ENCODE data around the gene CACUL1.

CACUL1 gene

GRCh38 chr10:118712930-118713634, 41.7 kb downstream of the CACUL1 start:
- Histone ChIP-seq H3K36me3 (ENCODE audit: control insufficient read depth in 2 of 2, insufficient read depth in 2 of 2, low read length in 2 of 2) (peaks cover 0 to 3% of the 10 kb centered on the region in 2 donors), H3K4me3 (ENCODE audit: low read length in 2 of 2) (no peak overlapping the region), H3K27ac (ENCODE audit: low read length) (no peak overlapping the region), H3K27me3 (ENCODE audit: control insufficient read depth in 1 of 2, insufficient read depth in 2 of 2, low read length in 2 of 2) (no peaks in the 10 kb centered on the region), H3K9ac (ENCODE audit: low read length in 2 of 2) (no peak overlapping the region), H3K9me3 (ENCODE audit: control insufficient read depth in 2 of 2, low read length in 2 of 2) (no peaks in the 10 kb centered on the region), H3K4me1 (ENCODE audit: control insufficient read depth, insufficient read depth, low read length) (no peaks in the 10 kb centered on the region)

GRCh38 chr10:118712080-118712479, 42.7 kb downstream of the CACUL1 start:
- no peak overlapping the region for H3K4me3 ChIP-seq (ENCODE audit: low read length in 2 of 2)
- H3K27ac ChIP-seq (ENCODE audit: low read length): peak overlapping the region; percentile 11
- no peaks in the 10 kb centered on the region for H3K9me3 ChIP-seq (ENCODE audit: control insufficient read depth in 2 of 2, low read length in 2 of 2)
- H3K9ac ChIP-seq (ENCODE audit: low read length in 2 of 2): no peak overlapping the region
- H3K4me1 ChIP-seq (ENCODE audit: control insufficient read depth, insufficient read depth, low read length): no peaks in the 10 kb centered on the region
- H3K36me3 ChIP-seq (ENCODE audit: control insufficient read depth in 2 of 2, insufficient read depth in 2 of 2, low read length in 2 of 2): peaks cover 0 to 3% of the 10 kb centered on the region in 2 donors
- H3K27me3 ChIP-seq (ENCODE audit: control insufficient read depth in 1 of 2, insufficient read depth in 2 of 2, low read length in 2 of 2): no peaks in the 10 kb centered on the region

GRCh38 chr10:118710487-118710886, 44.3 kb downstream of the CACUL1 start:
- H3K4me1 ChIP-seq (ENCODE audit: control insufficient read depth, insufficient read depth, low read length): no peaks in the 10 kb centered on the region
- H3K27ac ChIP-seq (ENCODE audit: low read length): no peak overlapping the region
- H3K9ac ChIP-seq (ENCODE audit: low read length in 2 of 2): no peak overlapping the region

GRCh38 chr10:118708571-118708970, 46.2 kb downstream of the CACUL1 start:
- Histone ChIP-seq H3K9me3 (ENCODE audit: control insufficient read depth in 2 of 2, low read length in 2 of 2) (no peaks in the 10 kb centered on the region), H3K4me3 (ENCODE audit: low read length in 2 of 2) (no peak overlapping the region), H3K27ac (ENCODE audit: low read length) (no peak overlapping the region), H3K36me3 (ENCODE audit: control insufficient read depth in 2 of 2, insufficient read depth in 2 of 2, low read length in 2 of 2) (peaks cover 0 to 3% of the 10 kb centered on the region in 2 donors), H3K4me1 (ENCODE audit: control insufficient read depth, insufficient read depth, low read length) (no peaks in the 10 kb centered on the region), H3K27me3 (ENCODE audit: control insufficient read depth in 1 of 2, insufficient read depth in 2 of 2, low read length in 2 of 2) (no peaks in the 10 kb centered on the region), H3K9ac (ENCODE audit: low read length in 2 of 2) (no peak overlapping the region)

More at GRCh38 chr10:118710487-118710886, 44.3 kb downstream of the CACUL1 start:
- Histone ChIP-seq H3K9me3 (ENCODE audit: control insufficient read depth in 2 of 2, low read length in 2 of 2) (no peaks in the 10 kb centered on the region), H3K27me3 (ENCODE audit: control insufficient read depth in 1 of 2, insufficient read depth in 2 of 2, low read length in 2 of 2) (no peaks in the 10 kb centered on the region), H3K36me3 (ENCODE audit: control insufficient read depth in 2 of 2, insufficient read depth in 2 of 2, low read length in 2 of 2) (peaks cover 0 to 3% of the 10 kb centered on the region in 2 donors), H3K4me3 (ENCODE audit: low read length in 2 of 2) (no peak overlapping the region)

- Histone ChIP-seq H3K27ac (ENCODE audit: low read length) (no peak overlapping the region), H3K27me3 (ENCODE audit: control insufficient read depth in 1 of 2, insufficient read depth in 2 of 2, low read length in 2 of 2) (no peaks in the 10 kb centered on the region), H3K36me3 (ENCODE audit: control insufficient read depth in 2 of 2, insufficient read depth in 2 of 2, low read length in 2 of 2) (peaks cover 0 to 3% of the 10 kb centered on the region in 2 donors), H3K4me3 (ENCODE audit: low read length in 2 of 2) (no peak overlapping the region), H3K9me3 (ENCODE audit: control insufficient read depth in 2 of 2, low read length in 2 of 2) (no peaks in the 10 kb centered on the region), H3K9ac (ENCODE audit: low read length in 2 of 2) (no peak overlapping the region), H3K4me1 (ENCODE audit: control insufficient read depth, insufficient read depth, low read length) (no peaks in the 10 kb centered on the region)
Measured at GRCh38 chr10:118704711-118705110, 50.1 kb downstream of the CACUL1 start.

DNA sequence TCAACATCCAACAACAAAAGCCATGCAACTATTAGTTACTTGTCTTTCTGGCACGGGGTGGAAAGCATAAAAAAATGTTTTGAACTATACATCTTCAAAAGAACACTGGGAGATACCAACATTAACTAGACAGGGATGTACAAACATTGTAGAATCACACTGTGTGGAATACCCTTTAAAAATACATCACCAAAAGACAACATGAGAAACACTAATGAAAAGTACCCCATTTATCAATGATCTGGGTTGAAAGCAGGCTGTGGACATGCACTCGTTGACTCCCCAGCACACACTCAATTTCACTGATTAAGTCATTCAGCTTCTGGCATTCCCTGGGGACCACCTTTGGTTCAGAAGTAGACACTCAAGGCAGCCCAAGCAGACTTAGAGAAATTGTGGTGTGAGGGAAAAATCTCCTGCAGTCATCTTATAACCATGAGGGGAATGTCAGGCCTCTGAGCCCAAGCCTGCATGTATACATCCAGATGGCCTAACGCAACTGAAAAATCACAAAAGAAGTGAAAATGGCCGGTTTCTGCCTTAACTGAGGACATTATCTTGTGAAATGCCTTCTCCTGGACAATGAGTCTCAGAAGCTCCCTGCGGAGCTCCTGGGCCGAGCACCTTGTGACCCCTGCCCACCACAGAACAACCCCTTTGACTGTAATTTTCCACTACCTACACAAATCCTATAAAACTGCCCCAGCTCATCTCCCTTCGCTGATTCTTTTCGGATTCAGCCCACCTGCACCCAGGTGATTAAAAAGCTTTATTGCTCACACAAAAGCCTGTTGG, 53.0 kb downstream of the CACUL1 start:
- peaks cover 0 to 3% of the 10 kb centered on the region in 2 donors for H3K36me3 ChIP-seq (ENCODE audit: control insufficient read depth in 2 of 2, insufficient read depth in 2 of 2, low read length in 2 of 2)
- H3K9me3 ChIP-seq (ENCODE audit: control insufficient read depth in 2 of 2, low read length in 2 of 2): no peaks in the 10 kb centered on the region
- H3K9ac ChIP-seq (ENCODE audit: low read length in 2 of 2): no peak overlapping the region

GRCh38 chr10:118698421-118698820, 56.3 kb downstream of the CACUL1 start:
- Histone ChIP-seq H3K9ac (ENCODE audit: low read length in 2 of 2) (no peak overlapping the region), H3K4me1 (ENCODE audit: control insufficient read depth, insufficient read depth, low read length) (peaks cover 3% of the 10 kb centered on the region), H3K27ac (ENCODE audit: low read length) (no peak overlapping the region), H3K9me3 (ENCODE audit: control insufficient read depth in 2 of 2, low read length in 2 of 2) (no peaks in the 10 kb centered on the region), H3K4me3 (ENCODE audit: low read length in 2 of 2) (no peak overlapping the region), H3K36me3 (ENCODE audit: control insufficient read depth in 2 of 2, insufficient read depth in 2 of 2, low read length in 2 of 2) (peaks cover 0 to 3% of the 10 kb centered on the region in 2 donors), H3K27me3 (ENCODE audit: control insufficient read depth in 1 of 2, insufficient read depth in 2 of 2, low read length in 2 of 2) (no peaks in the 10 kb centered on the region)

More for the DNA sequence above, 53.0 kb downstream of the CACUL1 start:
- no peaks in the 10 kb centered on the region for H3K4me1 ChIP-seq (ENCODE audit: control insufficient read depth, insufficient read depth, low read length)
- H3K27me3 ChIP-seq (ENCODE audit: control insufficient read depth in 1 of 2, insufficient read depth in 2 of 2, low read length in 2 of 2): no peaks in the 10 kb centered on the region
- H3K4me3 ChIP-seq (ENCODE audit: low read length in 2 of 2): no peak overlapping the region
- no peak overlapping the region for H3K27ac ChIP-seq (ENCODE audit: low read length)

DNA sequence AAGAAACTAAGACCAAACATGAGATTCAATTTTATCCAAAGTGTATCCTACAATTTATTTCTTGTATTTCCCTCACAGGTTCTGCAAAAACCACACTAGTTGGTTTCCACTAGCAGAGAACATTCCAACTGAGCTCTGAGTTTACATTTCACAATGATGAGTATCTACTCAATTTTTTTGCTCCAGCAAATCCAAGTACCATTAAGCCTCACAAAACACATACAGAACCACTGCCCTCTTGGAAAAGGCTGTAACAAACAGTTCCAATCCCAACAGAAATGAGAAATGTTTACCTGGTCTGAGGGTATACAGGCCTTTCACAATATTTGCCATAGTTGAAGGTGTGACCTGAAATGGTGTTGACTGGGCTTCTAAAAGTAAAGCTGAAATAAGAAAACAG, 59.9 kb downstream of the CACUL1 start:
- Histone ChIP-seq H3K9me3 (ENCODE audit: control insufficient read depth in 2 of 2, low read length in 2 of 2) (no peaks in the 10 kb centered on the region), H3K36me3 (ENCODE audit: control insufficient read depth in 2 of 2, insufficient read depth in 2 of 2, low read length in 2 of 2) (no peaks in the 10 kb centered on the region), H3K4me3 (ENCODE audit: low read length in 2 of 2) (no peak overlapping the region), H3K4me1 (ENCODE audit: control insufficient read depth, insufficient read depth, low read length) (peaks cover 4% of the 10 kb centered on the region), H3K27me3 (ENCODE audit: control insufficient read depth in 1 of 2, insufficient read depth in 2 of 2, low read length in 2 of 2) (no peaks in the 10 kb centered on the region), H3K9ac (ENCODE audit: low read length in 2 of 2) (no peak overlapping the region), H3K27ac (ENCODE audit: low read length) (no peak overlapping the region)

GRCh38 chr10:118692872-118693271, 61.9 kb downstream of the CACUL1 start:
- no peak overlapping the region for H3K27ac ChIP-seq (ENCODE audit: low read length)
- H3K4me3 ChIP-seq (ENCODE audit: low read length in 2 of 2): no peak overlapping the region
- H3K27me3 ChIP-seq (ENCODE audit: control insufficient read depth in 1 of 2, insufficient read depth in 2 of 2, low read length in 2 of 2): no peaks in the 10 kb centered on the region
- H3K36me3 ChIP-seq (ENCODE audit: control insufficient read depth in 2 of 2, insufficient read depth in 2 of 2, low read length in 2 of 2): no peaks in the 10 kb centered on the region
- H3K4me1 ChIP-seq (ENCODE audit: control insufficient read depth, insufficient read depth, low read length): peaks cover 4% of the 10 kb centered on the region
- H3K9ac ChIP-seq (ENCODE audit: low read length in 2 of 2): no peak overlapping the region
- H3K9me3 ChIP-seq (ENCODE audit: control insufficient read depth in 2 of 2, low read length in 2 of 2): no peaks in the 10 kb centered on the region

DNA sequence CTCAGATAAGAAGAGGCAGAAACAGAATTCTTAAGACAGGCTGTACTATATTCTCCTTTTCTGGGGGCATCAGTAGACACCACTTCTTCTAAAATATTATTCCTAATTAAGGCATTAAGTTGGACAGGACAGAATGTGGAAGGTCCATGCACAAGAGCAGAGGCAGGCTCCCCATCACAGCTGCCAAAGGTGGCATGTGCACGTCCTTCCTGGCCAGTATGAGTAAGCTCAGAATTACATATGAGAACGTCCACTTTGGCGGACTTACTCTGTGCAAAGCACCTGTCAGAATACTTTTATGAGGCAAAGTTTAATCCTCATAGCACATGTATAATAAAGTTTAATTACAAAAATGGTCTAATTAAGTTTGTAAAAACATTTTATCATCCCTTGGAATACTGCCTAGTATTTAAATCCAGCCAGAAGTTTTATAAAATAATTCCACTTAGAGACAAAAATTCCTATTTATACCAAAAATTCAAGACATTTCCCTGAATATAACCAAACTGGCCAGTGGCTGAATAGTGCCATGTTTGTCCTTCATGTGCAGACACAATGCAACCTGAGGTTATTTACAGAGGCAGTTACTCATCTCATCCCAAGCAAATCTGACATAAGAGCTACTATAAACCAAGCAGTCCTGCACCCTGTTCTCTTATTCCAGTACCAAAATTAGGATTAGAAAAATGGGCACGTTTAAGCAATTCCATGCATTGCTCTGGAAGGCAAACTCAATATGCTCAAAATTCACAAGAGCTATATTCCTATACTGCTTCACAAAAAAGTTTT, 65.5 kb downstream of the CACUL1 start:
- H3K27ac ChIP-seq (ENCODE audit: low read length): no peak overlapping the region
- peaks cover 15 to 21% of the 10 kb centered on the region in 2 donors for H3K36me3 ChIP-seq (ENCODE audit: control insufficient read depth in 2 of 2, insufficient read depth in 2 of 2, low read length in 2 of 2)
- H3K4me3 ChIP-seq (ENCODE audit: low read length in 2 of 2): no peak overlapping the region
- H3K9me3 ChIP-seq (ENCODE audit: control insufficient read depth in 2 of 2, low read length in 2 of 2): no peaks in the 10 kb centered on the region
- no peak overlapping the region for H3K9ac ChIP-seq (ENCODE audit: low read length in 2 of 2)
- no peaks in the 10 kb centered on the region for H3K27me3 ChIP-seq (ENCODE audit: control insufficient read depth in 1 of 2, insufficient read depth in 2 of 2, low read length in 2 of 2)
- peaks cover 4% of the 10 kb centered on the region for H3K4me1 ChIP-seq (ENCODE audit: control insufficient read depth, insufficient read depth, low read length)

Data from stomach smooth muscle (tissue), 2 donors.